Prostate gland (tissue), 2 donors: Measurements from ENCODE around the gene RHCE.

Experiments
- POLR2A ChIP-seq: fragments of 450-650 bp; IDR thresholded peaks from one replicate; pipeline ENCODE4 v1.6.1; 2016; ENCODE audit warnings: antibody characterized with exemption, mild to moderate bottlenecking
- TF ChIP-seq, protein P1 (sequence below), 4 experiments: fragments of 200-600 bp in 2 of 4; fragments of 450-650 bp in 2 of 4; sonication (generic) in 2 of 4; IDR thresholded peaks; 1 replicate in 3 of 4; 2 replicates in 1 of 4; pipeline ENCODE4 v1.5.1; 2016 to 2019; ENCODE audit warnings: antibody characterized with exemption in 4 of 4, mild to moderate bottlenecking in 2 of 4, moderate library complexity in 2 of 4

DNA sequence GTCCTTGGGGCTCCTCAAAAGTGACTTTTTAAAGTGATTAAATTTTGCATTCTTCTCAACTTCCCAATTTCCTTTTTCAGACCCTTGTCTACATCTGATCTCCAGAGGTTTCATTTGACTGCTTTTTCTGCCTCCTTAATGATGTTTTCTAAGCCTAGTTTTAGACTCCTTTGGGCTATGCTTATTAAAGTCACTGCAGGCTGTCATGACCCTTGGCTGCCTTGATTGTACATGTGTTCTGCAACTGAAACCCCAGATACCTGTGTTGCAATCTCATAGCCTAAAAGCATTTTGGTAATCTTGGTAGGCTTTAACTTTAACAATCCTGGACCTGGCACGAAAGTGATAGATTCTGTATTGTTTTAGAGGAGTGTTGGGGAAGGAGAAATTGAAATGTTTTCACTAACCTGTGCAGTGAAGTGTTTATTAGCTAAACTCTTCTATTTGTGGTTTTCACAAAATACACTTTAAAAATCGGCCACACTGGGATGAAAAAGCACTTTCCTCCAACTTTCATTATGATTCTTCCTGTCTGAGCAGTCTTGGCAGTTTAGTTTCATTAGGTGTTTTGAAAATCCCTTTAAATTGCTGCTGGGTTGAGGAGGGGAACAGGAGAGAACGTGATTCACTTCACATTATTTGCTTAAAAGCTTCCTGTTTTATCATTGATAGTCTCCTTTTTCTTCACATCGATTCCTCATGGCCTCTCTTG lies 14.9 kb upstream of the RHCE start:
- TF ChIP-seq, protein P1, sequence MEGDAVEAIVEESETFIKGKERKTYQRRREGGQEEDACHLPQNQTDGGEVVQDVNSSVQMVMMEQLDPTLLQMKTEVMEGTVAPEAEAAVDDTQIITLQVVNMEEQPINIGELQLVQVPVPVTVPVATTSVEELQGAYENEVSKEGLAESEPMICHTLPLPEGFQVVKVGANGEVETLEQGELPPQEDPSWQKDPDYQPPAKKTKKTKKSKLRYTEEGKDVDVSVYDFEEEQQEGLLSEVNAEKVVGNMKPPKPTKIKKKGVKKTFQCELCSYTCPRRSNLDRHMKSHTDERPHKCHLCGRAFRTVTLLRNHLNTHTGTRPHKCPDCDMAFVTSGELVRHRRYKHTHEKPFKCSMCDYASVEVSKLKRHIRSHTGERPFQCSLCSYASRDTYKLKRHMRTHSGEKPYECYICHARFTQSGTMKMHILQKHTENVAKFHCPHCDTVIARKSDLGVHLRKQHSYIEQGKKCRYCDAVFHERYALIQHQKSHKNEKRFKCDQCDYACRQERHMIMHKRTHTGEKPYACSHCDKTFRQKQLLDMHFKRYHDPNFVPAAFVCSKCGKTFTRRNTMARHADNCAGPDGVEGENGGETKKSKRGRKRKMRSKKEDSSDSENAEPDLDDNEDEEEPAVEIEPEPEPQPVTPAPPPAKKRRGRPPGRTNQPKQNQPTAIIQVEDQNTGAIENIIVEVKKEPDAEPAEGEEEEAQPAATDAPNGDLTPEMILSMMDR (IDR thresholded peaks at IDR 0.05) = no peak
- TF ChIP-seq POLR2A = no peak
